GM13977 (cell line): Measurements from ENCODE around the gene SPRED1.

Source experiments
- DNase-seq: peaks from one replicate; pipeline ENCODE4 v3.0.0; 2012; ENCODE audit warnings: low spot score
- in situ Hi-C: fragments of 300-500 bp; cut with MboI; formaldehyde crosslinking; loops from one replicate; pipeline ENCODE4 v1.12.0; 2022; ENCODE audit warnings: low sequenced_read_pairs, low pct_unique_long_range_greater_than_20kb, mixed read lengths, inconsistent platforms; ENCODE audit not compliant: unreplicated experiment
- TF ChIP-seq, protein P1 (sequence below): IDR thresholded peaks from 2 replicates; pipeline ENCODE4 v1.5.1; 2012; ENCODE audit warnings: mild to moderate bottlenecking, control low read depth; ENCODE audit not compliant: insufficient read depth; ENCODE audit errors: extremely low read depth, missing control alignments

The SPRED1 gene

DNA sequence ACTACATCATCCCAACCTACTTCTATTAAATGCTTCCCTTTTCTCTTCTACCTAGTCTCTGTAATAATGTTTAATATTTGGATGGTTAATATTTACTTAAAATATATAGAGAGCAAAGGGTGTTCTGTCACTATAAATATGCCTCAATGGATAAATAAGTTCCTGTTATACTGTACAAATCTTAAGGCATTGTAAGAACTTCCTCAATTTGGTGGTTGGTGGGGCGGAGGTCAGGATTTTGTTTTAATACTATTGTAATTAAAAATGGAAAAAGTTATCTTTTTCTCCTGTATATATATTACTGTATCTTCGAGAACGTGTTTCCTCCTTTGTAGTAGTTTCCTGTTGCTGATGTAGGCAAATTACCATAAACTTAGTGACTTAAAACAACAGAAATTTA, 41.5 kb downstream of the SPRED1 start:
- in situ Hi-C loops, result no loop called here
- DNase-seq, result no peak
- TF ChIP-seq, protein P1, sequence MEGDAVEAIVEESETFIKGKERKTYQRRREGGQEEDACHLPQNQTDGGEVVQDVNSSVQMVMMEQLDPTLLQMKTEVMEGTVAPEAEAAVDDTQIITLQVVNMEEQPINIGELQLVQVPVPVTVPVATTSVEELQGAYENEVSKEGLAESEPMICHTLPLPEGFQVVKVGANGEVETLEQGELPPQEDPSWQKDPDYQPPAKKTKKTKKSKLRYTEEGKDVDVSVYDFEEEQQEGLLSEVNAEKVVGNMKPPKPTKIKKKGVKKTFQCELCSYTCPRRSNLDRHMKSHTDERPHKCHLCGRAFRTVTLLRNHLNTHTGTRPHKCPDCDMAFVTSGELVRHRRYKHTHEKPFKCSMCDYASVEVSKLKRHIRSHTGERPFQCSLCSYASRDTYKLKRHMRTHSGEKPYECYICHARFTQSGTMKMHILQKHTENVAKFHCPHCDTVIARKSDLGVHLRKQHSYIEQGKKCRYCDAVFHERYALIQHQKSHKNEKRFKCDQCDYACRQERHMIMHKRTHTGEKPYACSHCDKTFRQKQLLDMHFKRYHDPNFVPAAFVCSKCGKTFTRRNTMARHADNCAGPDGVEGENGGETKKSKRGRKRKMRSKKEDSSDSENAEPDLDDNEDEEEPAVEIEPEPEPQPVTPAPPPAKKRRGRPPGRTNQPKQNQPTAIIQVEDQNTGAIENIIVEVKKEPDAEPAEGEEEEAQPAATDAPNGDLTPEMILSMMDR, result no peak

DNA sequence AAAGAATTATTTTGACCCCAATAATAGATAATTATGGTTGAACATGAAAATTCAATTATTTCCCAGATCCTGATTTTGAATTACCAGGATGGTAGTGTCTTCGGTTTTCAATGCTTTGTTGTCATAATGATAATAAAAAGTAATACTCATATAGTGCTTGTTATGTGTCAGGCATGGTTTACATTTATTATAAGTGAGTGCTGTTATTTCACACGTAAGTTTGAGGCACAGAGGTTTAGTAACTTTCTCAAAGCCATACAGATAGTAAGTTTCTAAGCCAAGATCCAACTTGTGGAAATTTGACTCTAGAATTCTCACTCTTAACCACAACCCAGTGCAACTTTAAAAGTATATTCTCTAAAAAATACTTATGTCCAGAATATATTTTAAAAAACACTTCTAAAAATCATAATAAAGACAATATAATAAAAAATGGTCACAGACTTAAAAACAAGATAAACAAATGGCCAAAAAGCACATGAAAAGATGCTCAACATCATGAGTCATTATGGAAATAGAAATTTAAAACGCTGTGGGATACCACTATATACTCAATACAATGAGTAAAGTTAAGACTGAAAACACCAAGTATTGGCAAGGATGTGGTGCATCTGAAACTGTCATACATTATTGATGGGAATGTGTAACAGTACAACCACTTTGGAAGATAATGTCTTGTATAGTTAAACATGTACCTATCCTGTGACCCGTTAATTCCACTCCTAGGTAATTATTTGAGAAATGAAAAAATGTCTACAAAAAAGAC, 45.2 kb downstream of the SPRED1 start:
- in situ Hi-C loops, result no loop called here
- no peak for DNase-seq
- TF ChIP-seq, protein P1, result no peak

DNA sequence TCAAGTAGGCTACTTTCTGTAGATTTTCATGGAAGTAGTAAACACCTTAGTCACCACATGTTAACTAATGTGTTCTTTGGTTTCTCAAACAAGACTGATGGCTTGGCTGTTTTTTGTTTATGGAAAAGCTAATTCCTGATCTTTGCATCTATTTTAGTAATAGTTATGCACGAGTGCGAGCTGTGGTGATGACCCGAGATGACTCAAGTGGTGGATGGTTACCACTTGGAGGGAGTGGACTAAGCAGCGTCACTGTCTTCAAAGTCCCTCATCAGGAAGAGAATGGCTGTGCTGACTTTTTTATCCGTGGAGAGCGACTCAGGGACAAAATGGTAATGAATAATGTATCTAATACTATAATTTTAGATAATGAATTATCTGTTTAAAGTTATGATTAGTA, 46.6 kb downstream of the SPRED1 start:
- no peak for DNase-seq
- in situ Hi-C loops, result no loop called here
- TF ChIP-seq, protein P1, result no peak

DNA sequence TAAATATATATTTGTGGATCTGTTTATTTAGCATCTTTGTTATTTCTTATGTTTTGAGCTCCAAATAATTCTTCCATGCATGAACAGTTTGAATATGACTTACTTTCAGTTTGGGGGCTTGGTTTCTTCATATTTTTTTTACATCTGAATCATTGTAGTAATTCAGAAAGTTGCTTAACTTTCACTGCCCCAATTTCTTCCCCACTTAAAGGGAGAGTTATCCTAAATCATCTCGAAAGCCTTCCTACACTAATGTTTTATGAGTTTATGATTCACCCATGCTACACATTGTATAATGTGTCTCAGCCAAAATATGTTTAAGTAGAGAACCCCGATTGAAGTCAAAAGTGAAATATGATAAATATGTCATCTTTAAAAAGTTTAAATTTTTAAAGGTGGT, 47.8 kb downstream of the SPRED1 start:
- in situ Hi-C loops, result no loop called here
- DNase-seq, result no peak
- TF ChIP-seq, protein P1, result no peak

DNA sequence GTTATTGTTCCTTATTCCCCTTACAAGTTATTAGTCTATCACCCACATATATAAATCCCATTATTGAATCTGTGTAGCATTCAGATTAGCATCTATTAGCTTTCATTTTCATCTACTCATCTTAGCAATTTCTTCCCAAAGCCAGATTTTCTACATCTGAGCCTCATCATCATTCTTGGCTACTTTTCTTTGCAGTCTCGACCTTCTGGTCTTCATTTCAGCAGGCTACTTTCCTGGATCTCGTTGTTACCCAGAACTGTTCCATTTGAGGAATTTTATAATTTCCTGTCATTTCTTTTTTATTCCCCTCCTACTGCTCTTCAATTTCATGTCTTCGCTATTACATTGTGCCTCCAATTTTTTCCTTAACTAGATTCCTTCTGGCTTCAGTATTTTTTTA, 51.8 kb downstream of the SPRED1 start:
- TF ChIP-seq, protein P1, result no peak
- in situ Hi-C loops, result no loop called here
- no peak for DNase-seq

DNA sequence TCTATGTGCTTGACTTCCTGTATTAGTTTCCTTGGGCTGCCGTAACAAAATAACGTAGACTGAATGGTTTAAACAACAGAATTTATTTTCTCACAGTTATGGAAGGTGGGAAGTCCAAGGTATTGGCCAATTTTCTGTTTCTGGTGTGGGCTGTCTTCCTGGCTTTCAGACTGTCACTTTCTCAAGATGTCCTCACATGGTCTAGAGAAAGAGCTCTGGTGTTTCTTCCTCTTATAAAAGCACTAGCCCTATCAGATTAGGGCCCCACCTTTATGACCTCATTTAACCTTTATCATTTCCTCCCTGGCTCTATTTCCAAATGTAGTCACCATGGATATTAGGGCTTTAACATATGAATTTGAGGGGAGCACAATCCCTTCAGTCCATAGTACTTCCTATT, 54.6 kb downstream of the SPRED1 start:
- TF ChIP-seq, protein P1, result no peak
- in situ Hi-C loops, result no loop called here

More for the DNA sequence above, 54.6 kb downstream of the SPRED1 start:
- no peak for DNase-seq
